ENCODE data around the gene NID1.
A peak's percentile ranks its signal among the peaks of the same experiment; 100 is the strongest.

Gene NID1

DNA sequence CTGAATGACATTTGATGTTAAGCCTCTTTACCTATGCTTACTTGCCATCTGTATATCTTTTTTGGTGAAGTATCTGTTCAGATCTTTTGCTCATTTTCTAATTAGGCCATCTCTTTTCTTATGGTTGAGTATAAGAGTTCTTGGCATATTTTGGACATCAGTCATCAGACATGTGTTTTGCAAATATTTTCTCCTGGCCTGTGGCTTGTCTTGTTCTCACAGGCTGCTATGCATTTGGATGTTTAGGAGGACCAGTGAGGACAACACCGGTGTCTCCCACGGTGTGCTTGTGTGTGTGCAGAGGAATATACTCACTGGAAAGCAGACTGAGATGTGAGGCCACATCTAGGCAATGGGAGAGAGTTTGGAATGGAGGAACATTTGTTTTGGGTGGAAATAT is 111.1 kb downstream of the NID1 start:
- DNase-seq, result peak; percentile 89

DNA sequence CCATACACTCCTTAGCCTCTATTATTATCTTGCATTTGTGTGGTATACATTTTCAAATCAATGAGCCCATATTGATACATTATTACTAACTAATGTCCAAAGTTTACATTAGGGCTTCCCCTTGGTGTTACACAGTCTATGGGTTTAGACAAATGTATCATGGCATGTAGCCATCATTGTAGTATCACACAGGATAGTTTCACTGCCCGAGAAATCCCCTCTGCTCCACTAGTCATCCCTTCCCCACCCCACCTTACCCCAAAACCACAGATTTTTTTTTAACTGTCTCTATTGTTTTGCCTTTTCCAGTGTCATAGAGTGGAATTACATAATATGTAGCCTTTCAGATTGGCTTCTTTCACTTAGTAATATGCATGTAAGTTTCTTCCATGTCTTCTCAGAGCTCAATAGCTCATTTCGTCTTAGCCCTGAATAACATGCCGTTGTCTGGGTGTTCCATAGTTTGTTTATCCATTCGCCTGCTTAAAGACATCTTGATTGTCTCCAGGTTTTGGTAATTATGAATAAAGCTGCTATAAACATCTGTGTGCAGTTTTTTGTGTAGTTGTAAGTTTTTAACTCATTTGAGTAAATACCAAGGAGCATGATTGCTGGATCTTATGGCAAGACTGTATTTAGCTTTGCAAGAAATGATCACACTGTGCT is 111.8 kb downstream of the NID1 start:
- no peak for DNase-seq

DNA sequence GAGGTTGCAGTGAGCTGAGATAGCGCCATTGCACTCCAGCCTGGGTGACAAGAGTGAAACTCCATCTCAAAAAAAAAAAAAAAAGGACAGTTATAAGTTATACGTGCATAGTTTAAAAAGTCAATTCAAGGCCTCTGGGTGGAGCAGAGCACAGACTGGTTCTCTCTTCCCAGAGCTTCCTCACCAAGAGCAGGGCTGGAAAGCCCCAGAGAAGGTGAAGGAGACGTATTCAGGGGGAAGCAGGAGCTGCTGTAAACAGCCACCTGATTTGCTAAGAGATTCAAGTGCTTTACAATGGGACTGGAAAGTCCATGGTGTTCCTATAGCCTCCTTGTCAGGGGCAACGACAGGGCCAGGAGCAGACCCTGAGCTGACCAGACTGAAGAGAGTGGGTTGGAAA is 113.2 kb downstream of the NID1 start:
- no peak for DNase-seq

DNA sequence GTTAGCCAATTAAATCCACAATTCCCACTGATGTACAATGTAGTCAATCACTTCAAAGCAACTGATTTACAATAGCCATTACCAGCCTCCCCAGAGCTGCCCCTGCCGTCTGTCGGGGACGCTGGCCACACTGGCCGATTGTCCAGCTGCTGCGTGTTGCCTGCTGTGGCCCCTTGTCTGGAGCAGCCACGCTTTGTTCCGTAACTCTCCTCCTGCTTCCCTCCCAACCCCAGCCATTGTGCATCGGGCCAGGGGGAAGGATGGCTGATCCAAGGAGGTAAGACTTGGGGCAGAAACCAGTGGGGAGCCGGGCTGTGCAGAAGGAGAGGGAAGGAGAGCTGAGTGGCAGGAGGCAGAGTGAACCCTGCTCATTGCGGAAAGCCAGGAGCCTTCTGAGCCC is 114.6 kb downstream of the NID1 start:
- no peak for DNase-seq

DNA sequence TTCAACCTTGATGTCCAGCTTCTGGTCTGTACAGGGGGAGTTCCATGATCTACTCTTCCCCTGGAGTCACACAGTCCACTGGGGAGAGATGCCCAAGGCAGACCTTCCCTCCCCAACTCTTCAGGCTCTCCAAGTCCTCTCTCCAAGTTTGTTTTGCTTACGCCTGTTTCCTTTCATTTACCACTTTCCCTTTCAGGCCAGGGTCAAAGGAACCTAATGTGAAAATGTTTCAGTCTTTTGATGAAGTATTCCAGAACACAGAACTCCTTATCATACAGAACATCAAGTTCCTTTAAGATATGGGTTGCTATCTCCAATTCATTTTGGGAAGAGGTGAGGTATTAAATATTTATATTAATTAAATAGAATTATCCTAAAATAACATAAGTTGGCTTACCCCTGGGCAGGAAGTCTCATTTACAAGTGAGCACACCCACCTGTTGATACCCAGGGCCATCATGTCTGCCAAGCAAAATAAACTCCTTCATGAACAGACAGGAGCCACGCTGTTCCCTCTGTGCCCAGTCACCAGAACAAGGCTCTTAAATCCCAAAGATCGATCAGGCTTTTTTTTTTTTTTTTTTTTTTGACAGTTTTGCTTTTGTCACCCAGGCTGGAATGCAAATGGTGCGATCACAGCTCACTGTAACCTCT is 116.0 kb downstream of the NID1 start:
- DNase-seq, result no peak

DNA sequence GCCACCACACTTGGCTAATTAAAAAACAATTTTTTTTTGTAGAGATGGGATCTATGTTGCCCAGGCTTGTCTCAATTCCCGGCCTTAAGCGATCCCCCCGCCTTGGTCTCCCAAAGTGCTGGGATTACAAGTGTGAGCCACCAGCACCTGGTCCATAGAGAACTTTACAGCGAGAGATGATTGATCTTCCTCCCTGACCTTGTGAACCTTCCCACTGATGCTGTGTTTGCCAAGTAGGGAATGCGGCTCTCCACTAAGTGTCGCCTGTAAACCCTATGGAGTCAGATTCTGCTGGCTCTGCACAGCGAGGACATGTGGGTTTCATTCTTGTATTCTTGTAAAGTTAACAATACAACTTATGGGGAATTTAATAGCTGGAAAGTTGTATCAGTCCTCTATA is 116.9 kb downstream of the NID1 start:
- no peak for DNase-seq

DNA sequence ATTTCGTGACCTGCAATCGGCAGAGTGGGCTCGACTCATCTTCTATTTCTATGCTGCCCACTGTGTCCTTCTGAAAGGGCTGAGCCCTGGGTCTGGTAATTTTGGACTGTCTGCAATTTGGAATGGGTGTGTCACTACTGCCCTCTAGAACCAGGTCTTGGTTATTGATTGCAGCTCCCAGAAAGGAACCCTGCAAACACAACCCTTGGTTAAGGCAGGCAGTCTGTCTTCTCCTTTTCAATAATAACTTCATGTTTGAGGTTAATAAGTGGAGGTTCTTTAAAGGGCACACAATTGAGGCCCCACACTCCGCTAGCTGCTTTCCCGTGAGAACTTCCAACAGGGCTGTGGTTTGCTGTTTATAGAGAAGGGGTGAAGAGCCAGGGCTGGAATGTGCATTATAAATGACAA is 118.3 kb downstream of the NID1 start:
- peak; percentile 65 for DNase-seq

DNA sequence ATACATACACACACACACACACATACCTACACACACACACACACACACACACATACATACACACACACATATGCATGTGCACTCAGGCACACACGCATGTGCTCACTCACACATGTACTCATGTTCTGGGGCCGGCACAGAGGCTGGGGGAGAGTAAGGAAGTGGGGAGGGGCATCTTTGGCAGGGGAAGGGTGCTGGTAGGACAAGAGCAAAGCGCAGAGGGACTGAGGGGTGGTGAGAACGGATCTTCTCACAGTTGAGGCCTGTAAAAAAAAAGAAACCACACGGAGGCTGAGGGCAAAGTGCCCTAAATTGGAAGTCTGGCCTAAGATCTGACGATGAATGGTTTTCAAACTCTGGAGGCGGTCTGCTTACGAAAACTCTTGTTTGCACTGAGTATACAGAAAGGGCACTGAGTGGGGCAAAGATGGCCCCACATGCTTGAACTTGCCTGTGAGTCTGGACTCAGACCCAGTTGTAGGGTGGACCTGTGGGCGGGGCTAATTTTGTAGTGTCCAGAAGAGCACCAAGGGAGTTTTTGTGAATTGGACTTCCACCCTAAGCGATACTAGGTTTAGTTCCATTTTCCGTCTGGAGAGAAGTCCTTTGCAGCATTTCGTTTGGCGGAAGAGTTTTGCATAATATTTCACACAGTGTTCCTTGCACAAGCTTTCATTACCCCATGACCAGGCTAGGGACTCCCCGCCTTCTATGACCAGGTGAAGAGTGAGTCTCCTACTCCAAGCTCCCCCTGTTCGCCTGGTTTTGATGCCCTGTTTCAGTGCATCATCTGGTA is 118.9 kb downstream of the NID1 start:
- DNase-seq, result no peak

DNA sequence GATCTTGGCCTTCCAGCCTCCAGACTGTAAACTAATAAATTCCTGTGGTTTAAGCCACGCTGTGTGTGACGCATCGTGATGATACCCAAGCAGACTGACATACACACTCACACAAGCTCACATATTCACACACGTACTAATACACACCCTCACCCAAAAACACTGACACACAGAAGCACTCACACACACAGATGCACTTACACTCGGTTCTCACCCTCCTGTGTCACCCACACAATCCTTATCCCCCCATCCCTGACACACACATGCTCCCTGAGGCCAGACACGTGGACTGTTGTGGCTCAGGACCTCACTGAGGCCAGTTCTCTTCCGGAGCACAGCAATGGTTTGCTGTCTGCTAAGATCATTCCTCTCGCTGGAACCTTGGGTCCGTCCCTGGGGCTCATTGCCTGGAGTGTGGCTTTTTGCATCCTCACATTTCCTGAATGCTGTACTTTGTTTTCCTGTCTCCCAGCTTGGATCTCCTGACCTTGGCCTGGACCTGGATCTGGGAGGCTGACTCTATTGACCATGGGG is 121.2 kb downstream of the NID1 start:
- DNase-seq, result peak; percentile 95

DNA sequence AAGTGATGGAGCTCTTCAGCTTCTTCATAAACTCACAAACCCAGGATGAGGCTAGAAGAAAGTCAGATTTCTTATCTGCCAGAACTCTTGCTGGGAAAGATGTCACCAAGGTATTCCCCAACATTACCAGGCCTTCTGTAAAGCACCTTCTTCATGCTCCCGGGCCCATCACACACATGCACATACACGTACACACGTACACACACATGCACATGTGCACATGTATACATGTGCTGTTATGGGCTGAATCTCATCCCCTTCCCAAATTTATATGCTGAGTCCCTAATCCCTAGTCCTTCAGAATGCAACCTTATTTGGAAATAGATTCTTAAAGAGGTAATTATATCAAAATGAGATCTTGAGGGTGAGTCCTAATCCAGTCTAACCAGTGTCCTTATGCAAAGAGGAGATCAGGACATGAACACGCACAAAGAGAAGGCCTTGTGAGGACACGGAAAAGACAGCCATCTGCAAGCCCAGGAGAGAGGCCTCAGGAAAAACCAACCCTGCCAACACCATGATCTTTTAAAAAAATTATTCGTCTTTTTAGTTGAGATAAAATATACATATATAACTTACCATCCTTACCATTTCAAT is 121.8 kb downstream of the NID1 start:
- DNase-seq, result no peak

DNA sequence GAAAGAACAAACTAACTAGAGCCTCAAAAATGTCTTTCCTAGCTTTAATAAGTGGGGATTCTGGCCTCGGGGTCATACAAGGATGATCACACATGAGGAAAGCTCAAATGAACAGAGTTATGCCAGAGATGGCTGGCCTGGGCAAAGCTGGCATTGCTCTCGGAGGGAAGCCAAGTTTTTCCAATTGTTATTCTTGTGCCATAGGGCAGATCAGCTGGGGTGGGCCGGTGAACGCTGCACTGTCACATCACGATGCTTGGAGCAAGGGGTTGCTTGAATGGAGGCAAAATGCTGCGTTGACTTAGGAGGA is 122.3 kb downstream of the NID1 start:
- DNase-seq, result no peak

DNA sequence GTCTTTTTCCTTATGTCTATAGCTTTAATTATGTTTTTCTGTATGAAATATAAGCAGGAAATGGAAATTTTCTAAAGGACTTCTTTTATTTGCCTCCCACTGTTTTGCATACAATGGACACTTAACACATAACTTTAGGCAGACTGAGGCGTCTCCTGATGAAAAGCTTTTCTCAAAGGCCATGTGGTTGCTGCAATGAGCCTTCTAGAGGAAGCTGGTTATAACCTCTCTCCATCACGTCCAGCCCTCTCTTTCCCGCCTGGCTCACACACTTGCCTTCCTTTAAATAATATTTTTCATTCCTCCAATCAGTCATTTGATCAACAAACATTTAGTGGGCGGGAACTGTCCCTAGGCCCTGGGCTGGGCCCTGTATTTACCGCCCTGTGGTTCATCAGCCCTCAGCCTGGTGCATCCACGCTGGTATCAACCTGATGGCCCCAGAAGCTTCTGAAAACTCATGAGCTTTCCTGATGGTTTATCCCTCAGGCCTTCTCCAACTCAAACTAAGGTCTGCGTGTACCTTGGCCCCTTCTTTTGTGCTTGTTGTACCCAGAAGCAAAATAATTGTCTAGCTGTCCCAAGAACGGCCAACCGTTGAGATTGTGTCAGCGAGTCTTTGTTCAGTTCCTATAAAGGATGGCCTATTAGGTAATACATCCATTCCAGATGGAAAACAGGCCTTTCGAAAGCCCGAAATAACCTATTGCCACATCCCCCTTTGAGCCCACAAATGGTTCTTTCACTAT is 122.8 kb downstream of the NID1 start:
- DNase-seq, result no peak

DNA sequence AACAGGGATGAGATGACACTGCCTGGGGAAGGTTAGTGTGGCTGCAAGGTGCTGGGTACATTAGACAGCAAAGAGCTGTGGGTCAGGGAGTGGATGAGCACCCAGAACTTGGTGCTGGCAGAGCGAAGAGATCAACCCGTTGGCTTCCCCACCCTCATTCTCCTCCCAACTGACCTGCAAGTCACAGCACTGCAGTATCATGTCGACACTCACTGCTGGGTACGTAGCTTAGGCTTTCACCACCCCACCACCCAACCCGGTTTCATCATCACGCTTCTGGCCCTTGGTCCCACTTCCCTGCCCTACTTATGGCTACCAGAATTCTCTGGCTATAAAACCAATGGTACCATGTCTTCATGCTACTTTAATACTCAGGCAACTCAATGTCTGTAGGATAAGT is 124.6 kb downstream of the NID1 start:
- DNase-seq, result no peak

DNA sequence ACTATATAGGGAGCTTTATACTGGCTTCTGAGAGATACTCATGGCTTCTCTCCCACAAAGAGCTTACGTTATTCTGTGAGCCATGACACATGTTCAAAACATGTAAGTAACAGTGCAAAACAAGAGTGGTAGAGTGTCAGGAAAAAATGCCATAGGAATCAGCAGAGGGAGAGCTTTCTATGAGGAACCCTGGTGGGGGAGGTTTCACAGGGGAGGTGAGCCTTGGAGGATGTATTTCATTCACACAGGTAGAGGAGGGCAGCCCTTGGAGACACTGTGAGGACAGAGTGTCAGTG is 125.5 kb downstream of the NID1 start:
- peak; percentile 61 for DNase-seq

DNA sequence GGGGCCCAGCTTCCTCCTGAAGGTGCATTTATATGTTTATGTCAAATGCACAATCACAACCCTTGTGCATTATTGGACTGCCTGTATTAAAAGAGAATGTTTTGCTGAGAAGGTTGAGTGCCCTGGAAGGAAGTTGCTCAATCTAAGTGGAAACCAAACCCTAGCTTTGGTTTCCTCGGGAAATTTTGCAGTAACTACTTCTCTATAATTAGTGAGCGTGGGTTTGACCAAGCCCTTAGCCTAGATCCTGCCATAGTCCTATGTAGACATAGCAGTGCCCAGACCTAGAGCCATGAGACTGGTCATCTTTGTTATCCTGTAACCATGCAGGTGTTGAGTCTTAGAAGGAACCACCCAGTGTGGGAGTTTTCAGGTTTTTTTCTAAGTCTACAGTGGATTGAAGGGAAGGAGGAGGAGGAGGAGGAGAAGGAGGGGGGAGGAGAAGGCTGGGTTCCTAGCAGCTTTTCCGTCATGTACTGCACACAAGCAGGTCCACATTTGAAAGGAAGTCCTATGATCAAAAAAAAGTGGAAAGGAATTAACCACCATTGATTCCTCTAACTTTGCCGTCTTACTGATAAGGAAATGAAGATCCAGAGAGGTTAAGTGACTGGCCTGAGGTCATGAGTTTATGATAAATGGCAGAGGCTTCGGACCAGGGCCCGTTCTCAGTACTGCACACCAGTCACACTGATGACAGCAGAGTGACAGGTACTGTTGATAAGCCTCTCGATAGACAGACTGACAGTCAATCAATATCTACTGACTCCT is 126.0 kb downstream of the NID1 start:
- DNase-seq, result no peak

DNA sequence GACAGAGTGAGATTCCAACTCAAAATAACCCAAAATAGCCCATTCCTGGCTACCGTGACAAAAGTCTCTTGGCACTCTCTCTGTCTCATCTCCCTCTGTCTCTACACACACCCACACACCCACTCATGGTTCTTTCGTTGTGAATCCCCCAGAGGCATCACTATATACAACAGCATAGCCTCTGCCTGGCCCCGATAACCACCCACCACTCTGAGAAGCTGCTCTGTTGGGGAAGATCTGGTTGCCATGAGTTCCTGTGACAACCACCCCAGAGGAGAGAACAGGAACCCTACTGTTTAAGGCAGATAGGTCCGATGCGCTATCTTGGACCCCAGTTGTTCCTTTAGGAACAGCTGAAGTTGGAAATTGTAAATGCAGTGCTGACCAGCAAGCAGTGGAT is 127.8 kb downstream of the NID1 start:
- DNase-seq, result no peak

DNA sequence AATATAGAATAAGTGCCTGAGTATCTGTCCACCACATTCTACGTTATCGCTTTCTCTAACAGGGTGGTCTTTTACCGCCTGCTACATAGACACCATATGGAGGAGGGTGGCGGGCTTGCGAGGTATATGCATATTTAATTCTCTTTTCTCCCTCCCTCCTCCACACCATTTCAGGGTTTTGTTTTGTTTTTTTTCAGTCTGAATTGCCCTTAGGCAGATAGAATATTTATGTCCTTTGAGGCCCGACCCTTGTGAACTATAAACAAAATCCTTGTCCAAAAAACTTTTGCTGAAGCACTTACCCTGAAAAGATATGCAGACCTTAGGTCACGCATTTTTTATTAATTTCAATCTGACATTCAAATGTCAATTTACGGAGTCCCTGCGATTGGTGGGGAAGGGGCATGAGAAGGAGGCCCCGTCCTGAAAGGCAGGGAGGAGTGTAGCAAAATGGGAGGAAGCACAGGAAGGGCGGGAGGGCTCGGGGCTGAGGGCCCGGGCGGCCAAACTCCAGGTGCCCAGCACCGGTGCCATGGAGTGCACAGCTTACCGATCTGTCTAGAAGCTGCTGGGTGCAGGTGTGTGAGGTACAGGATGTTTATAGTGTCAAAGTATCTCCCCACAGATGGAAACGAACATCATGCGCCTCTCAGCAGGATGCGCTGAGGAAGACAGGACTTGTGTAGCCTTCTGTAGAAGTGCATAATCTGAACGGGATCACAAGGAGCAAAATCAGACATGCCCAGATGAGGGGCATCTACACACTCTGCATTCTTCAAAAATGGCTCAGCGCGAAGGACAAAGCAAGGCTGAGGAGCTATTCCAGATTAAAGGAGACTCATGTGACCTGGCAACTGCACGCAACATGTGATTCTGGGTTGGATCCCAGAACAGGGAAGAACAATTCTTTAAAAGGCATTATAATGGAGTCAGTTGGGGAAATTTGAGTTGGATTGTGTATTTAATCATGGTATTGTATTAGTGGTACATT is 129.4 kb downstream of the NID1 start:
- no peak for DNase-seq

DNA sequence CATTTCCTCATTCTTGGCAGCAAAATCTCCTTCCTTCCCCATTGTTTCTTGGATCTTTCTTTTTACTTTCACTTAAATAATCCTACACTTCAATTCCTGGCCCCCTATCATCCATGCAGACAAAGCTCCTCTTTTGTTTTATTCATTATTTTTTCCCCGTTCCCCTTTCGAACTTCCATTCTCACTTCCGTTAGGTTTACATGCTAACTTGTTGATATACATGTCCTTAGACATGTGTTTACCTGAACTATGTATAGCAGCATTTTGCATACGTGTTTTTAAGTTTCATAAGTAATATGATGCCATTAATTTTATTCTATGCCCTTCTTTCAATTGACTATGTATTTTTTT is 131.1 kb downstream of the NID1 start:
- DNase-seq, result no peak

DNA sequence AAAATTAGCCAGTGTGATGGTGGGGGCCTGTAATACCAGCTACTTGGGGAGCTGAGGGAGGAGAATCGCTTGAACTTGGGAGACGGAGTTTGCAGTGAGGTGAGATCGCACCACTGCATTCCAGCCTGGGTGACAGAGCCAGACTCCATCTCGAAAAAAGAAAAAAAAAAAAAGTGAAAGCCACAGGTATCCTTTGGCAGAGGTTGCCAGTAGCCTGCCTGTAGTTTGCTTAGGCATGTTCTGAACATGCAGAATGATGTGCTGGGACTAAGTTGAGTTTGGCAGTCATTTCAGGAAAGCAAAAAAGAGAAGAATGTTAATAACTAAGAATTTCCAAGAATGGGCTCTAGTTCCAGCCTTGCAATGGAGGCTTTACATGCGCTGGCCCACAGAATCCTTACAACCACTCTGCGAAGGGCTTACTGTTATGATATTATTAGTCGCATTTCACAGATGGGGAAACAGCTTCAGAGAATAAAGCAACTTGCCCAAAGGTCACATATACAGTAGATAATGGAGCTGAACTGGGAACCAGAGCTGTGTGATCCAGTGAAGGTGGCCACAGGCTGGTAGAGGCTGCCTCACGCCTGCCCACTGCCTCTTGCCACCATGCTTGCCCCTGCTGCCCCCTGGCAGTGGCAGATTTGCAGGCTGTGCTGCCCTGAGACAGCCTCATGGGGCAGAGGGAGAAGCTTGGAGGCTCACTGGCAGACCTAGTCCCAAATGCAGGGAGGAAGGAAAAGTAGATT is 131.7 kb downstream of the NID1 start:
- no peak for DNase-seq

DNA sequence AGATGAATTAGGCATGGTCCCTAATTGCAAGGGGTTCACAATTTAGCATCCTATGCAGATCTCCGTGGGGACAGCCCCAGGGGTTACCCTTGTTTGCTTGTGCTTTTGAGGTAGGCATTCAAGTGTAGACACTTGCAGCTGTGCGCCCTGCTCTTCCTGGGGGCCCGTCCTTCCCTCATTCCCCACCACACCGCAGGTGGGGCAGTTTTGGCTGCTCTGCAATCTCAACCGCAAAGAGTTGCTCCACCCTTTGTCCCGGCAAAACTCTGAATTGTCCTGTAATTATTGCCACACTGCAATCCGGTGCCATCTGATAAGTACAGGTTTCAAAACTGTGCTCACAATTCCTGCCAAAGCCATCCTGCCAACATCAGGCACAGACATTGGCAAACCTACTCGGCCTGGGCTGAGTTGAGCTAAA is 132.8 kb downstream of the NID1 start:
- DNase-seq, result no peak
